ENCODE data around the gene PHF2. TPM values are rescaled to one million over a fixed set of nuclear protein-coding genes. Genes with fewer than 3 reads are reported as not detected.

PHF2 gene
- total and polyA plus RNA-seq, 2 of the 4 experiments (the other 2 are of a cell fraction), result 5.9 to 9.5 TPM

- Histone ChIP-seq H2BK20ac (ENCODE audit: low read depth, low read length) (no peak overlapping the region), H3K36me3 (ENCODE audit: control insufficient read depth, insufficient read depth, low read length) (no peaks in the 10 kb centered on the region), H2AK9ac (replicated peaks; ENCODE audit: low read depth, low read length, poor library complexity) (no peak overlapping the region), H3K14ac (replicated peaks; ENCODE audit: low read depth, low read length) (no peak overlapping the region), H2BK15ac (ENCODE audit: low read depth, low read length) (no peak overlapping the region), H3K18ac (ENCODE audit: low read depth, low read length) (no peak overlapping the region), H2AFZ (replicated peaks; ENCODE audit: low read length, poor library complexity) (no peak overlapping the region), H3K27me3 (ENCODE audit: control insufficient read depth, insufficient read depth, low read length) (no peaks in the 10 kb centered on the region), H2BK120ac (ENCODE audit: low read depth, low read length) (no peak overlapping the region), H3K4me3 (ENCODE audit: insufficient read depth, low read depth, low read length) (no peak overlapping the region), H3K4me1 (ENCODE audit: control insufficient read depth, insufficient read depth, low read length) (peaks cover 15% of the 10 kb centered on the region), H3K4me2 (ENCODE audit: low read depth, low read length) (no peak overlapping the region), H3K27ac (ENCODE audit: insufficient read depth, low read length) (no peak overlapping the region), H3K56ac (ENCODE audit: extremely low read depth, insufficient read depth, low read length) (no peak overlapping the region), H3K9me1 (ENCODE audit: insufficient read depth, low read length) (peaks cover 6% of the 10 kb centered on the region; the same call in 1 of the 2 replicates), H4K5ac (ENCODE audit: low read depth, low read length) (no peak overlapping the region), H4K8ac (ENCODE audit: low read depth in 2 of 2, low read length in 2 of 2) (no peak overlapping the region), H2AK5ac (ENCODE audit: low read depth, low read length) (no peak overlapping the region), H3K23ac (ENCODE audit: low read depth, low read length) (no peak overlapping the region), H3K79me1 (ENCODE audit: low read depth in 1 of 2, low read length in 2 of 2) (peaks cover 13 to 45% of the 10 kb centered on the region in 2 experiments), H4K20me1 (ENCODE audit: insufficient read depth, low read length) (peaks cover 11% of the 10 kb centered on the region), H3K4ac (ENCODE audit: low read depth, low read length) (no peak overlapping the region), H3K9me3 (ENCODE audit: control insufficient read depth, insufficient read depth, low read length) (no peaks in the 10 kb centered on the region), H3K9ac (ENCODE audit: low read depth, low read length) (no peak overlapping the region), H2BK5ac (ENCODE audit: low read depth, low read length, poor library complexity, severe bottlenecking) (no peak overlapping the region), H4K91ac (ENCODE audit: insufficient read depth, low read depth, low read length) (no peak overlapping the region)
- no TSS peak for BruUV-seq (replicated peaks)
- WGBS, 2 experiments (ENCODE audit: extremely low coverage in 2 of 2, insufficient read length in 1 of 2), result no CpG with 5 or more reads among the region's 3 CpGs
- ChIA-PET CTCF (no interaction called here), POLR2A (ENCODE audit: unreplicated experiment) (no interaction called here)
- TF ChIP-seq, protein P1, sequence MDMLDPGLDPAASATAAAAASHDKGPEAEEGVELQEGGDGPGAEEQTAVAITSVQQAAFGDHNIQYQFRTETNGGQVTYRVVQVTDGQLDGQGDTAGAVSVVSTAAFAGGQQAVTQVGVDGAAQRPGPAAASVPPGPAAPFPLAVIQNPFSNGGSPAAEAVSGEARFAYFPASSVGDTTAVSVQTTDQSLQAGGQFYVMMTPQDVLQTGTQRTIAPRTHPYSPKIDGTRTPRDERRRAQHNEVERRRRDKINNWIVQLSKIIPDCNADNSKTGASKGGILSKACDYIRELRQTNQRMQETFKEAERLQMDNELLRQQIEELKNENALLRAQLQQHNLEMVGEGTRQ (IDR thresholded peaks at IDR 0.05; ENCODE audit: low read depth, low read length), result no peak
- TF ChIP-seq NFE2L2 (IDR thresholded peaks at IDR 0.05; ENCODE audit: low read depth, low read length), result no peak
- TF ChIP-seq POLR2A (IDR thresholded peaks at IDR 0.05; ENCODE audit: low read depth, low read length), result no peak
- TF ChIP-seq FOS (IDR thresholded peaks at IDR 0.05; ENCODE audit: low read depth, low read length), result no peak
- TF ChIP-seq MXI1 (IDR thresholded peaks at IDR 0.05; ENCODE audit: borderline replicate concordance, low read depth, low read length), result no peak
- no peak for TF ChIP-seq SMC3 (IDR thresholded peaks at IDR 0.05; ENCODE audit: low read depth, low read length)
- no peak for TF ChIP-seq CEBPB (IDR thresholded peaks at IDR 0.05; ENCODE audit: low read depth, low read length)
- no peak for TF ChIP-seq CTCF (conservative IDR thresholded peaks at IDR 0.05; ENCODE audit: low read depth, low read length)
- no peak for TF ChIP-seq RAD21 (IDR thresholded peaks at IDR 0.05; ENCODE audit: low read length)
- no peak for TF ChIP-seq BHLHE40 (IDR thresholded peaks at IDR 0.05; ENCODE audit: low read depth, low read length)
- no peak for TF ChIP-seq CHD1 (IDR thresholded peaks at IDR 0.05; ENCODE audit: low read depth, low read length)
- TF ChIP-seq MAZ (IDR thresholded peaks at IDR 0.05; ENCODE audit: borderline replicate concordance, low read depth, low read length), result no peak
- TF ChIP-seq RFX5 (IDR thresholded peaks at IDR 0.05; ENCODE audit: low read depth, low read length), result no peak
- TF ChIP-seq, protein P2, sequence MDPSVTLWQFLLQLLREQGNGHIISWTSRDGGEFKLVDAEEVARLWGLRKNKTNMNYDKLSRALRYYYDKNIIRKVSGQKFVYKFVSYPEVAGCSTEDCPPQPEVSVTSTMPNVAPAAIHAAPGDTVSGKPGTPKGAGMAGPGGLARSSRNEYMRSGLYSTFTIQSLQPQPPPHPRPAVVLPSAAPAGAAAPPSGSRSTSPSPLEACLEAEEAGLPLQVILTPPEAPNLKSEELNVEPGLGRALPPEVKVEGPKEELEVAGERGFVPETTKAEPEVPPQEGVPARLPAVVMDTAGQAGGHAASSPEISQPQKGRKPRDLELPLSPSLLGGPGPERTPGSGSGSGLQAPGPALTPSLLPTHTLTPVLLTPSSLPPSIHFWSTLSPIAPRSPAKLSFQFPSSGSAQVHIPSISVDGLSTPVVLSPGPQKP (IDR thresholded peaks at IDR 0.05; ENCODE audit: borderline replicate concordance, low read depth, low read length), result no peak
- DNase-seq, result no peak
- intact Hi-C loops (cut with micrococcal nuclease), result no loop called here
- in situ Hi-C loops (cut with MboI; ENCODE audit: low sequenced_read_pairs), result loop anchor here (25.0 kb wide), 1 partner anchor 461 kb away; no protein-coding TSS in a partner anchor
- ATAC-seq (ENCODE audit: low read depth), result no peak
- dilution Hi-C loops (cut with HindIII; ENCODE audit: low sequenced_read_pairs, unreplicated experiment), result no loop called here
Observed at GRCh38 chr9:93573516-93573828, 2.9 kb upstream of the PHF2 start.
